HepG2 (cell line): Measurements from ENCODE around the gene NINL. TPM values are rescaled to one million over a fixed set of nuclear protein-coding genes. Genes with fewer than 3 reads are reported as not detected.

Experiments used
- ATAC-seq: fragments of 200-7000 bp; cut with Tn5 transposase; 3 replicates; pipeline ENCODE4 v1.9.1; 2020; ENCODE audit warnings: mild to moderate bottlenecking, moderate library complexity
- BruUV-seq: library from RNA; stranded (reverse); fragments of 400-500 nt; replicated peaks from 2 replicates; lab custom pipeline; 2021; lab: Mats Ljungman, UMichigan
- CTCF ChIA-PET: fragments of 300-600 bp; formaldehyde crosslinking; extraction: SDS; loops from one replicate; lab custom pipeline; 2021; ENCODE audit warnings: low total read pairs, inconsistent platforms, low intra/inter-chr PET ratio; lab: Yijun Ruan, JAX
- POLR2A ChIA-PET: fragments of 350-600 bp; sonication (Branson Sonifier 250); formaldehyde crosslinking; loops from one replicate; lab custom pipeline; 2020; ENCODE audit warnings: antibody characterized with exemption, inconsistent platforms; lab: Yijun Ruan, JAX
- DNase-seq: peaks from one replicate; pipeline ENCODE4 v3.0.0-alpha.2; 2015; ENCODE audit warnings: low spot score
- FAIRE-seq: peaks from 3 replicates; lab custom pipeline; 2011; peaks lifted over from hg19 to GRCh38; lab: Jason Lieb, UNC
- H2AFZ ChIP-seq: one replicate; pipeline ENCODE4 v1.6.1; 2011; ENCODE audit warnings: low read length, inconsistent platforms
- H3K27ac ChIP-seq: fragments of 300-600 bp; 3 replicates; pipeline ENCODE4 v1.8.0; 2011; ENCODE audit warnings: mixed run types, mild to moderate bottlenecking, mixed read lengths, low read length, inconsistent platforms; ENCODE audit not compliant: insufficient read depth; ENCODE audit errors: extremely low read length
- H3K27me3 ChIP-seq, 2 experiments: fragments of 200-600 bp in 1 of 2; 2 replicates in 1 of 2; 3 replicates in 1 of 2; pipeline versions ENCODE4 v1.6.0 to v1.8.0; 2011; ENCODE audit warnings: low read length in 2 of 2, mild to moderate bottlenecking in 2 of 2, moderate library complexity in 2 of 2, inconsistent platforms in 1 of 2; ENCODE audit not compliant: insufficient read depth in 2 of 2, control insufficient read depth in 1 of 2
- H3K36me3 ChIP-seq, 2 experiments: fragments of 200-600 bp in 1 of 2; replicated peaks in 1 of 2; 2 replicates in 1 of 2; 3 replicates in 1 of 2; pipeline versions ENCODE4 v1.5.1 to v1.8.0; 2011; ENCODE audit warnings: low read length in 2 of 2, inconsistent platforms in 1 of 2; ENCODE audit not compliant: insufficient read depth in 2 of 2, control insufficient read depth in 1 of 2
- H3K4me1 ChIP-seq: 2 replicates; pipeline ENCODE4 v1.5.1; 2012; ENCODE audit warnings: low read length, inconsistent platforms; ENCODE audit not compliant: insufficient read depth
- H3K4me2 ChIP-seq: 2 replicates; pipeline ENCODE4 v1.6.0; 2011; ENCODE audit warnings: low read depth, low read length, inconsistent platforms
- H3K4me3 ChIP-seq, 3 experiments: fragments of 200-600 bp in 1 of 3; sonication (generic), shearing (Covaris generic) in 1 of 3; replicated peaks in 1 of 3; 2 replicates each; pipeline ENCODE4 v1.5.1; 2011 to 2016; ENCODE audit warnings: low read length in 3 of 3, inconsistent platforms in 2 of 3, low read depth in 2 of 3, mild to moderate bottlenecking in 2 of 3, control low read depth in 1 of 3, mixed read lengths in 1 of 3; ENCODE audit not compliant: insufficient read depth in 1 of 3
- H3K79me2 ChIP-seq: one replicate; pipeline ENCODE4 v1.6.1; 2011; ENCODE audit warnings: low read length, inconsistent platforms; ENCODE audit not compliant: insufficient read depth
- H3K9ac ChIP-seq: 2 replicates; pipeline ENCODE4 v1.6.0; 2011; ENCODE audit warnings: mild to moderate bottlenecking, low read depth, low read length, inconsistent platforms; ENCODE audit not compliant: insufficient read depth
- H3K9me3 ChIP-seq: 2 replicates; pipeline ENCODE4 v1.5.1; 2012; ENCODE audit warnings: mild to moderate bottlenecking, low read length
- H4K20me1 ChIP-seq: 2 replicates; pipeline ENCODE4 v1.6.0; 2011; ENCODE audit warnings: inconsistent platforms, mild to moderate bottlenecking, low read length, moderate library complexity; ENCODE audit not compliant: insufficient read depth
- CBX1 ChIP-seq: IDR thresholded peaks from one replicate; pipeline ENCODE4 v1.6.1; 2016; ENCODE audit warnings: antibody characterized with exemption, low read depth
- ELF1 ChIP-seq: sonication (generic); formaldehyde crosslinking; IDR thresholded peaks from 2 replicates; pipeline ENCODE4 v1.4.0; 2020; ENCODE audit warnings: missing genetic modification reagents
- ETV6 ChIP-seq: sonication (generic); formaldehyde crosslinking; conservative IDR thresholded peaks from 2 replicates; pipeline ENCODE4 v1.4.0; 2020; ENCODE audit warnings: missing genetic modification reagents
- HOXD1 ChIP-seq: sonication (generic); formaldehyde crosslinking; IDR thresholded peaks from 2 replicates; pipeline ENCODE4 v1.5.0; 2020; ENCODE audit warnings: missing genetic modification reagents
- MTF1 ChIP-seq: sonication (generic); formaldehyde crosslinking; IDR thresholded peaks from 2 replicates; pipeline ENCODE4 v1.5.0; 2020; ENCODE audit warnings: missing genetic modification reagents
- NFIC ChIP-seq: IDR thresholded peaks from 2 replicates; pipeline ENCODE4 v1.6.1; 2012; ENCODE audit warnings: mild to moderate bottlenecking, low read length, inconsistent platforms
- NFYB ChIP-seq: sonication (generic); formaldehyde crosslinking; IDR thresholded peaks from 2 replicates; pipeline ENCODE4 v1.4.0; 2020; ENCODE audit warnings: missing genetic modification reagents
- RBM39 ChIP-seq: fragments of 200-400 bp; formaldehyde crosslinking; IDR thresholded peaks from one replicate; pipeline ENCODE4 v1.6.1; 2018; ENCODE audit warnings: antibody characterized with exemption, mild to moderate bottlenecking, low read depth, low read length; ENCODE audit not compliant: poor library complexity, severe bottlenecking
- SNRNP70 ChIP-seq: fragments of 200-400 bp; formaldehyde crosslinking; IDR thresholded peaks from 2 replicates; pipeline ENCODE4 v1.6.1; 2017; ENCODE audit warnings: mild to moderate bottlenecking, low read depth, low read length, moderate library complexity
- SP4 ChIP-seq: sonication (generic); formaldehyde crosslinking; IDR thresholded peaks from 2 replicates; pipeline ENCODE4 v1.8.1; 2023; ENCODE audit warnings: mild to moderate bottlenecking, missing genetic modification reagents
- ZC3H13 ChIP-seq: sonication (generic); formaldehyde crosslinking; IDR thresholded peaks from 2 replicates; pipeline ENCODE4 v1.8.1; 2023; ENCODE audit warnings: mild to moderate bottlenecking, missing genetic modification reagents, moderate library complexity
- ZFP37 ChIP-seq: sonication (generic); formaldehyde crosslinking; IDR thresholded peaks from 2 replicates; pipeline ENCODE4 v1.4.0; 2020; ENCODE audit warnings: missing genetic modification reagents, borderline replicate concordance
- ZNF224 ChIP-seq: sonication (generic); formaldehyde crosslinking; IDR thresholded peaks from 2 replicates; pipeline ENCODE4 v1.5.0; 2020; ENCODE audit warnings: mild to moderate bottlenecking, missing genetic modification reagents
- ZNF34 ChIP-seq: sonication (generic); formaldehyde crosslinking; IDR thresholded peaks from 2 replicates; pipeline ENCODE4 v1.4.0; 2020; ENCODE audit warnings: mild to moderate bottlenecking, missing genetic modification reagents, borderline replicate concordance
- ZNF660 ChIP-seq: sonication (generic); formaldehyde crosslinking; IDR thresholded peaks from 2 replicates; pipeline ENCODE4 v1.5.1; 2020; ENCODE audit warnings: mild to moderate bottlenecking, low read depth, missing genetic modification reagents, borderline replicate concordance
- ZNF713 ChIP-seq: sonication (generic); formaldehyde crosslinking; IDR thresholded peaks from 2 replicates; pipeline ENCODE4 v1.4.0; 2020; ENCODE audit warnings: mild to moderate bottlenecking, missing genetic modification reagents
- ZNF75D ChIP-seq: sonication (generic); formaldehyde crosslinking; IDR thresholded peaks from 2 replicates; pipeline ENCODE4 v1.8.1; 2023; ENCODE audit warnings: missing genetic modification reagents, mild to moderate bottlenecking, borderline replicate concordance
- WGBS: methylation state at CpG from one replicate; pipeline ENCODE4 v1.1.6; 2017; ENCODE audit warnings: low lambda C conversion rate; 5-methylcytosine and 5-hydroxymethylcytosine counted together
- in situ Hi-C: cut with HindIII; loops from 2 replicates; pipeline ENCODE4 v1.10.0; 2017; ENCODE audit warnings: low pct_unique_long_range_greater_than_20kb; ENCODE audit not compliant: extremely low pct_ligation_motif_present
- intact Hi-C: fragments of 100-400 bp; cut with micrococcal nuclease; formaldehyde crosslinking; loops from one replicate; pipeline ENCODE4 v1.10.0; 2022; ENCODE audit not compliant: unreplicated experiment
- polyA plus RNA-seq, 8 experiments: library from polyadenylated mRNA; depleted of rRNA in 3 of 8; stranded (reverse) in 7 of 8; unstranded in 1 of 8; fragments of >200 nt; fragmentation: Illumina TruSeq in 4 of 8; extraction: Trizol in 4 of 8; gene quantifications; 2 replicates each; pipeline versions ENCODE4 v1.2.1 to v1.2.3, GENCODE V29; 2011 to 2016; ENCODE audit warnings: low read depth in 4 of 8, missing spikeins in 1 of 8, mixed read lengths in 1 of 8; ENCODE audit not compliant: insufficient read depth in 1 of 8
- total RNA-seq, 5 experiments: library from RNA; depleted of rRNA; stranded (reverse); fragments of >200 nt; fragmentation: Illumina TruSeq; extraction: Trizol; gene quantifications; 2 replicates each; pipeline ENCODE4 v1.2.3, GENCODE V29; 2016; ENCODE audit warnings: low read depth in 1 of 5
- TF ChIP-seq, protein P1 (sequence below): sonication (generic); formaldehyde crosslinking; IDR thresholded peaks from 2 replicates; pipeline ENCODE4 v1.4.0; 2020; ENCODE audit warnings: missing genetic modification reagents

The NINL gene
- total and polyA plus RNA-seq, 2 of the 13 experiments (the other 11 are each of a cell fraction or from before 2014, with no cell fraction given): 32.3 to 34.3 TPM

DNA sequence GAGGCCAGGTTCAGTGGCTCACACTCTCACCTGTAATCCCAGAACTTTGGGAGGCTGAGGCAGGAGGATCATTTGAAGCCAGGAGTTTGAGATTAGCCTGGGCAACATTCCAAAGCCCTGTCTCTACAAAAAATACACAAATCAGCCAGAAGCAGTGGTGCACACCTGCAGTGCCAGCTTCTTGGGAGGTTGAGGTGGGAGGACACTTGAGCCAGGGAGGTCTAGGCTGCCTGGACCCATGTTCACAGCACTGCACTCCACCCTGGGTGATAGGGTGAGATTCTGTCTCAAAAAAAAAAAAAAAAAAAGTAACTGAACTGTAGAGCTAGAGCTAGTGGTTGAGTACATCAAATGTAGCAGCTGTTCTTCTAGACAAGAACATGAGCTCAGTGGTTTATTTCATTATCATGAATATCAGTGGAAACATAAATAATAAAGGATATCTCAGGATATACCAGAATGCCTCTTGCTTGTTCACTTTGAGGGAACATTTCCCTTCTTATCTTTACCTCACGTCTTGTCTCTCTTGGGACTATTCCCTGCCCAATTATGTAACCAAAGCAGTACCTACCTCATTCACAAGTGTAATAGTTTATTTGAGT, 20.9 kb upstream of the NINL start:
- H3K9me3 ChIP-seq: no peaks in the 10 kb centered on the region
- in situ Hi-C loops (no loop called here), intact Hi-C loops (no loop called here)
- ChIA-PET POLR2A (interaction anchor here (0.7 to 1.4 kb wide), 2 partner anchors 22 to 99 kb away, joined by 3 read pairs; no protein-coding TSS in a partner anchor), CTCF (no interaction called here)
- no TSS peak for BruUV-seq
- no peaks in the 10 kb centered on the region for H4K20me1 ChIP-seq
- FAIRE-seq (no peak), DNase-seq (no peak), ATAC-seq (no peak)
- H3K9ac ChIP-seq: no peak overlapping the region
- H2AFZ ChIP-seq: no peak overlapping the region
- H3K79me2 ChIP-seq: no peaks in the 10 kb centered on the region
- TF ChIP-seq ELF1 (CRISPR knock-in tag): no peak
- TF ChIP-seq ZNF713 (CRISPR knock-in tag): no peak
- TF ChIP-seq SP4 (CRISPR knock-in tag): no peak
- no peak for TF ChIP-seq ZNF660 (CRISPR knock-in tag)
- no peak for TF ChIP-seq ETV6
- TF ChIP-seq ZFP37: no peak
- no peak for TF ChIP-seq SNRNP70
- no peak for TF ChIP-seq MTF1 (CRISPR knock-in tag)
- no peak for TF ChIP-seq ZNF75D (CRISPR knock-in tag)
- no peak for TF ChIP-seq ZC3H13 (CRISPR knock-in tag)
- no peak for TF ChIP-seq NFIC
- TF ChIP-seq ZNF34 (CRISPR knock-in tag): no peak
- no peak for TF ChIP-seq ZNF224 (CRISPR knock-in tag)
- TF ChIP-seq, protein P1, sequence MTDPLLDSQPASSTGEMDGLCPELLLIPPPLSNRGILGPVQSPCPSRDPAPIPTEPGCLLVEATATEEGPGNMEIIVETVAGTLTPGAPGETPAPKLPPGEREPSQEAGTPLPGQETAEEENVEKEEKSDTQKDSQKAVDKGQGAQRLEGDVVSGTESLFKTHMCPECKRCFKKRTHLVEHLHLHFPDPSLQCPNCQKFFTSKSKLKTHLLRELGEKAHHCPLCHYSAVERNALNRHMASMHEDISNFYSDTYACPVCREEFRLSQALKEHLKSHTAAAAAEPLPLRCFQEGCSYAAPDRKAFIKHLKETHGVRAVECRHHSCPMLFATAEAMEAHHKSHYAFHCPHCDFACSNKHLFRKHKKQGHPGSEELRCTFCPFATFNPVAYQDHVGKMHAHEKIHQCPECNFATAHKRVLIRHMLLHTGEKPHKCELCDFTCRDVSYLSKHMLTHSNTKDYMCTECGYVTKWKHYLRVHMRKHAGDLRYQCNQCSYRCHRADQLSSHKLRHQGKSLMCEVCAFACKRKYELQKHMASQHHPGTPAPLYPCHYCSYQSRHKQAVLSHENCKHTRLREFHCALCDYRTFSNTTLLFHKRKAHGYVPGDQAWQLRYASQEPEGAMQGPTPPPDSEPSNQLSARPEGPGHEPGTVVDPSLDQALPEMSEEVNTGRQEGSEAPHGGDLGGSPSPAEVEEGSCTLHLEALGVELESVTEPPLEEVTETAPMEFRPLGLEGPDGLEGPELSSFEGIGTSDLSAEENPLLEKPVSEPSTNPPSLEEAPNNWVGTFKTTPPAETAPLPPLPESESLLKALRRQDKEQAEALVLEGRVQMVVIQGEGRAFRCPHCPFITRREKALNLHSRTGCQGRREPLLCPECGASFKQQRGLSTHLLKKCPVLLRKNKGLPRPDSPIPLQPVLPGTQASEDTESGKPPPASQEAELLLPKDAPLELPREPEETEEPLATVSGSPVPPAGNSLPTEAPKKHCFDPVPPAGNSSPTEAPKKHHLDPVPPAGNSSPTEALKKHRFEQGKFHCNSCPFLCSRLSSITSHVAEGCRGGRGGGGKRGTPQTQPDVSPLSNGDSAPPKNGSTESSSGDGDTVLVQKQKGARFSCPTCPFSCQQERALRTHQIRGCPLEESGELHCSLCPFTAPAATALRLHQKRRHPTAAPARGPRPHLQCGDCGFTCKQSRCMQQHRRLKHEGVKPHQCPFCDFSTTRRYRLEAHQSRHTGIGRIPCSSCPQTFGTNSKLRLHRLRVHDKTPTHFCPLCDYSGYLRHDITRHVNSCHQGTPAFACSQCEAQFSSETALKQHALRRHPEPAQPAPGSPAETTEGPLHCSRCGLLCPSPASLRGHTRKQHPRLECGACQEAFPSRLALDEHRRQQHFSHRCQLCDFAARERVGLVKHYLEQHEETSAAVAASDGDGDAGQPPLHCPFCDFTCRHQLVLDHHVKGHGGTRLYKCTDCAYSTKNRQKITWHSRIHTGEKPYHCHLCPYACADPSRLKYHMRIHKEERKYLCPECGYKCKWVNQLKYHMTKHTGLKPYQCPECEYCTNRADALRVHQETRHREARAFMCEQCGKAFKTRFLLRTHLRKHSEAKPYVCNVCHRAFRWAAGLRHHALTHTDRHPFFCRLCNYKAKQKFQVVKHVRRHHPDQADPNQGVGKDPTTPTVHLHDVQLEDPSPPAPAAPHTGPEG (CRISPR knock-in tag): no peak
- no peak for TF ChIP-seq HOXD1
- no peak for TF ChIP-seq CBX1
- no peak for TF ChIP-seq RBM39
- no peak for TF ChIP-seq NFYB (CRISPR knock-in tag)
- H3K36me3 ChIP-seq: no peaks in the 10 kb centered on the region; a peak in 1 of 5 replicates
- WGBS: 98% methylated on average over 1 of the region's 1 CpG
- peaks cover 49% of the 10 kb centered on the region for H3K4me1 ChIP-seq
- H3K27me3 ChIP-seq: no peaks in the 10 kb centered on the region
- no peak overlapping the region for H3K4me2 ChIP-seq
- no peak overlapping the region for H3K4me3 ChIP-seq
- H3K27ac ChIP-seq: no peak overlapping the region
